K562 (cell line): ENCODE data around the gene SYT3. TPM values are rescaled to one million over a fixed set of nuclear protein-coding genes. Genes with fewer than 3 reads are reported as not detected.

Source experiments
- ATF1 ChIP-seq, 2 experiments: fragments of 450-650 bp in 1 of 2; IDR thresholded peaks; 2 replicates each; pipeline ENCODE4 v1.6.1; 2016; ENCODE audit warnings: missing compliant biosample characterization in 1 of 2, missing genetic modification characterization in 1 of 2
- ATF7 ChIP-seq: fragments of 450-650 bp; IDR thresholded peaks from 2 replicates; pipeline ENCODE4 v1.7.1; 2014; ENCODE audit warnings: mild to moderate bottlenecking, moderate library complexity
- BRF1 ChIP-seq: IDR thresholded peaks from 3 replicates; pipeline ENCODE4 v1.6.1; 2011; ENCODE audit warnings: borderline replicate concordance, mild to moderate bottlenecking; ENCODE audit not compliant: insufficient read length; ENCODE audit errors: extremely low read depth
- CBX5 ChIP-seq: IDR thresholded peaks from 2 replicates; pipeline ENCODE4 v1.6.1; 2014; ENCODE audit warnings: low read depth, borderline replicate concordance
- CEBPZ ChIP-seq: fragments of 150-350 bp; IDR thresholded peaks from 2 replicates; pipeline ENCODE4 v1.6.1; 2014; ENCODE audit warnings: low read depth, mild to moderate bottlenecking, low read length, borderline replicate concordance
- CXXC5 ChIP-seq: fragments of 250-450 bp; sonication (Bioruptor Pico); IDR thresholded peaks from 2 replicates; pipeline ENCODE4 v1.8.0; 2022; ENCODE audit warnings: inconsistent platforms, mild to moderate bottlenecking, moderate library complexity
- KLF6 ChIP-seq: fragments of 250-450 bp; sonication (Bioruptor Pico); IDR thresholded peaks from 2 replicates; pipeline ENCODE4 v1.4.0; 2020; ENCODE audit warnings: mild to moderate bottlenecking, moderate library complexity, borderline replicate concordance
- NFYB ChIP-seq: IDR thresholded peaks from 2 replicates; pipeline ENCODE4 v1.6.1; 2011; ENCODE audit warnings: mild to moderate bottlenecking, moderate library complexity; ENCODE audit not compliant: insufficient read length; ENCODE audit errors: extremely low read depth
- NR2C2 ChIP-seq, 2 experiments: fragments of 200-800 bp in 1 of 2; sonication (Bioruptor generic) in 1 of 2; sonication (generic) in 1 of 2; formaldehyde crosslinking in 1 of 2; IDR thresholded peaks; 2 replicates each; pipeline versions ENCODE4 v1.6.1 to v1.8.0; 2016 to 2022; ENCODE audit warnings: mild to moderate bottlenecking in 1 of 2, missing compliant biosample characterization in 1 of 2, missing genetic modification characterization in 1 of 2, missing genetic modification reagents in 1 of 2
- PHB2 ChIP-seq: fragments of 450-650 bp; IDR thresholded peaks from 2 replicates; pipeline ENCODE4 v1.6.1; 2017; ENCODE audit warnings: low read depth
- PHF8 ChIP-seq: fragments of 200-600 bp; sonication (generic); IDR thresholded peaks from 2 replicates; pipeline ENCODE4 v1.6.1; 2012; ENCODE audit warnings: mixed run types, mild to moderate bottlenecking, inconsistent platforms, low read length, moderate library complexity, borderline replicate concordance
- PRPF4 ChIP-seq: fragments of 200-400 bp; formaldehyde crosslinking; IDR thresholded peaks from one replicate; pipeline ENCODE4 v1.6.1; 2017; ENCODE audit warnings: low read length, low read depth, mild to moderate bottlenecking; ENCODE audit not compliant: insufficient read depth, poor library complexity, severe bottlenecking
- RBM14 ChIP-seq: fragments of 200-400 bp; formaldehyde crosslinking; IDR thresholded peaks from 2 replicates; pipeline ENCODE4 v1.6.1; 2018; ENCODE audit warnings: low read depth, mild to moderate bottlenecking, low read length, moderate library complexity, borderline replicate concordance; ENCODE audit not compliant: insufficient read depth
- SFPQ ChIP-seq: fragments of 200-400 bp; formaldehyde crosslinking; IDR thresholded peaks from 2 replicates; pipeline ENCODE4 v1.6.1; 2017; ENCODE audit warnings: mild to moderate bottlenecking, low read depth, low read length, moderate library complexity
- TAF9B ChIP-seq: fragments of 450-650 bp; IDR thresholded peaks from 2 replicates; pipeline ENCODE4 v1.6.1; 2018; ENCODE audit warnings: mild to moderate bottlenecking; ENCODE audit not compliant: partially characterized antibody
- XRCC4 ChIP-seq: IDR thresholded peaks from one replicate; pipeline ENCODE4 v1.6.1; 2011; ENCODE audit not compliant: insufficient read depth, insufficient read length; ENCODE audit errors: extremely low read depth
- XRCC5 ChIP-seq: fragments of 200-400 bp; formaldehyde crosslinking; IDR thresholded peaks from 2 replicates; pipeline ENCODE4 v1.6.1; 2017; ENCODE audit warnings: low read depth, mild to moderate bottlenecking, low read length
- ZNF124 ChIP-seq: sonication (generic); formaldehyde crosslinking; IDR thresholded peaks from 2 replicates; pipeline ENCODE4 v1.8.1; 2022; ENCODE audit warnings: missing genetic modification reagents
- polyA plus RNA-seq, 8 experiments: library from polyadenylated mRNA; depleted of rRNA in 4 of 8; stranded (reverse) in 5 of 8; unstranded in 3 of 8; fragments of >200 nt; fragmentation: Nextera tagmentation in 2 of 8; fragmentation: Illumina TruSeq in 1 of 8; extraction: Ambion mirVana in 2 of 8; extraction: Trizol in 1 of 8; gene quantifications; 2 replicates each; pipeline versions ENCODE4 v1.2.1 to v1.2.3, GENCODE V29; 2011 to 2014; ENCODE audit warnings: inconsistent platforms in 1 of 8, missing spikeins in 1 of 8
- total RNA-seq, 7 experiments: library from RNA; depleted of rRNA in 6 of 7; stranded (reverse); fragments of >200 nt in 6 of 7; fragmentation: Illumina TruSeq in 2 of 7; extraction: Trizol in 2 of 7; gene quantifications; 2 replicates each; pipeline versions ENCODE4 v1.2.1 to v1.2.3, GENCODE V29; 2011 to 2021; ENCODE audit warnings: low replicate concordance in 1 of 7
- TF ChIP-seq, protein P1 (sequence below): fragments of 450-650 bp; IDR thresholded peaks from 2 replicates; pipeline ENCODE4 v1.6.1; 2014; ENCODE audit warnings: low read depth, mild to moderate bottlenecking, moderate library complexity, borderline replicate concordance

The SYT3 gene
- total and polyA plus RNA-seq, 9 of the 15 experiments (the other 6 are each of a cell fraction or from before 2014, with no cell fraction given), result 0.36 to 2.0 (median 0.54) TPM; not detected in 2

- no peak for TF ChIP-seq PHF8
- no peak for TF ChIP-seq PHB2
- TF ChIP-seq KLF6 (CRISPR knock-in tag), result no peak
- no peak for TF ChIP-seq XRCC4
- peak; percentile 98 for TF ChIP-seq ATF7
- TF ChIP-seq CXXC5, result peak; percentile 93
- TF ChIP-seq XRCC5, result peak; percentile 57; the same call in 1 of the 2 replicates
- TF ChIP-seq CEBPZ, result no peak
- TF ChIP-seq CBX5, result no peak
- TF ChIP-seq TAF9B, result no peak
- no peak for TF ChIP-seq NR2C2 (CRISPR knock-in tag; IDR thresholded peaks at IDR 0.05)
- TF ChIP-seq NR2C2 (tag; IDR thresholded peaks at IDR 0.05), result peak; percentile 34; the same call in 1 of the 2 replicates
- peak; percentile 73 for TF ChIP-seq NFYB
- TF ChIP-seq PRPF4, result no peak
- TF ChIP-seq, protein P1, sequence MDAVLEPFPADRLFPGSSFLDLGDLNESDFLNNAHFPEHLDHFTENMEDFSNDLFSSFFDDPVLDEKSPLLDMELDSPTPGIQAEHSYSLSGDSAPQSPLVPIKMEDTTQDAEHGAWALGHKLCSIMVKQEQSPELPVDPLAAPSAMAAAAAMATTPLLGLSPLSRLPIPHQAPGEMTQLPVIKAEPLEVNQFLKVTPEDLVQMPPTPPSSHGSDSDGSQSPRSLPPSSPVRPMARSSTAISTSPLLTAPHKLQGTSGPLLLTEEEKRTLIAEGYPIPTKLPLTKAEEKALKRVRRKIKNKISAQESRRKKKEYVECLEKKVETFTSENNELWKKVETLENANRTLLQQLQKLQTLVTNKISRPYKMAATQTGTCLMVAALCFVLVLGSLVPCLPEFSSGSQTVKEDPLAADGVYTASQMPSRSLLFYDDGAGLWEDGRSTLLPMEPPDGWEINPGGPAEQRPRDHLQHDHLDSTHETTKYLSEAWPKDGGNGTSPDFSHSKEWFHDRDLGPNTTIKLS, result peak; percentile 72; the same call in 1 of the 2 replicates
- no peak for TF ChIP-seq SFPQ
- peak; percentile 71; the same call in 1 of the 2 replicates for TF ChIP-seq ATF1 (CRISPR knock-in tag; IDR thresholded peaks at IDR 0.05)
- peak; percentile 99 for TF ChIP-seq ATF1 (tag; IDR thresholded peaks at IDR 0.05)
- TF ChIP-seq ZNF124 (CRISPR knock-in tag), result no peak
- no peak for TF ChIP-seq RBM14
- no peak for TF ChIP-seq BRF1
Measured at GRCh38 chr19:50607874-50608785, 31.6 kb downstream of the SYT3 start (continued).
